ENCODE results near the gene OGFR. TPM values are rescaled to one million over a fixed set of nuclear protein-coding genes. Genes with fewer than 3 reads are reported as not detected.

OGFR gene
- total RNA-seq, 2 experiments from 2014 or later = 54.5 to 56.0 TPM

DNA sequence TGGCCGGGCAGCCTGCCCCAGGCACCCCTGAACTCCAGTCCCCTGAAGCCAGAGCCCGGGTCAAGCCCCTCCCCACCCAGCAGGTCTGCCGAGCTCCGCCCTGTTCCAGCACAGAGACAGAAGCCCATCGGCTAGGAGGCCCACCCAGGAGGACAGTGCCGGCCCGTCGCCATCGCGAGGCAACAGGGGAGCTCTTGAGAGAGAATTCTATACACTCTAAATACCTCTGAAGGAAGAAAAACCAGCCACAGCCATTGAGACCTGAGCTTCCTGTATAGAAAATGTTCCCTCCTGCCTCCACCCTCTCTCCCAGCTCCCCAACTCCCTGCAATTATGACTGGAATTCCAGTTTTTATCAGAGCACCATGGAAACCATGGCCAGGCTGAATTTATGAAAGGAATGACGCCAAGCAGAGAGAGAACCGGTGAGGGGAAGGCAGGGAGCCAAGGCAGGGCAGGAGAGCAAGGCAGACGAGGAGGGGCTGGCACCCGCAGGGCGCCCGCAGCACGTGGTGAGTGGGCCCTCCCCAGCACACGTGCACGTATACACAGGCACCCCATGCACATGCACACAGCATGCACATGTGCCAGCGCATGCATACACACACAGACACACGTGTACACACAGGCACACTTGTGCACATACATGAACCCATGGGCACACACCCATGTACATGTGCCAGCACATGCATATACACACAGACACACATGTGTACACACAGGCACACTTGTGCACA is 35.9 kb upstream of the OGFR start:
- Histone ChIP-seq H3K27ac (ENCODE audit: low read depth in 1 of 2, low read length in 2 of 2) (no peak overlapping the region), H3K4me1 (ENCODE audit: insufficient read depth, low read length) (peaks cover 30% of the 10 kb centered on the region), H3K9me3 (ENCODE audit: control insufficient read depth in 1 of 2, insufficient read depth in 1 of 2, low read length in 2 of 2) (no peaks in the 10 kb centered on the region), H3K27me3 (ENCODE audit: control insufficient read depth in 1 of 2, insufficient read depth in 2 of 2, low read length in 2 of 2) (no peaks in the 10 kb centered on the region), H3K4me3 (ENCODE audit: low read length) (no peak overlapping the region), H3K36me3 (ENCODE audit: insufficient read depth, low read length) (no peaks in the 10 kb centered on the region)
- Mint-ChIP-seq H3K4me1 (ENCODE audit: low read depth) (peaks cover 40% of the 10 kb centered on the region), H3K9me3 (no peaks in the 10 kb centered on the region), H3K27me3 (no peaks in the 10 kb centered on the region), H3K4me3 (no peak overlapping the region), H3K27ac (no peak overlapping the region), H3K36me3 (ENCODE audit: low read depth) (no peaks in the 10 kb centered on the region)
- TF ChIP-seq, protein P1, sequence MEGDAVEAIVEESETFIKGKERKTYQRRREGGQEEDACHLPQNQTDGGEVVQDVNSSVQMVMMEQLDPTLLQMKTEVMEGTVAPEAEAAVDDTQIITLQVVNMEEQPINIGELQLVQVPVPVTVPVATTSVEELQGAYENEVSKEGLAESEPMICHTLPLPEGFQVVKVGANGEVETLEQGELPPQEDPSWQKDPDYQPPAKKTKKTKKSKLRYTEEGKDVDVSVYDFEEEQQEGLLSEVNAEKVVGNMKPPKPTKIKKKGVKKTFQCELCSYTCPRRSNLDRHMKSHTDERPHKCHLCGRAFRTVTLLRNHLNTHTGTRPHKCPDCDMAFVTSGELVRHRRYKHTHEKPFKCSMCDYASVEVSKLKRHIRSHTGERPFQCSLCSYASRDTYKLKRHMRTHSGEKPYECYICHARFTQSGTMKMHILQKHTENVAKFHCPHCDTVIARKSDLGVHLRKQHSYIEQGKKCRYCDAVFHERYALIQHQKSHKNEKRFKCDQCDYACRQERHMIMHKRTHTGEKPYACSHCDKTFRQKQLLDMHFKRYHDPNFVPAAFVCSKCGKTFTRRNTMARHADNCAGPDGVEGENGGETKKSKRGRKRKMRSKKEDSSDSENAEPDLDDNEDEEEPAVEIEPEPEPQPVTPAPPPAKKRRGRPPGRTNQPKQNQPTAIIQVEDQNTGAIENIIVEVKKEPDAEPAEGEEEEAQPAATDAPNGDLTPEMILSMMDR (IDR thresholded peaks at IDR 0.05) = no peak
- no peak for ATAC-seq (ENCODE audit: poor library complexity)
- POLR2A ChIA-PET = no interaction called here
- CTCF ChIA-PET = no interaction called here
- DNase-seq = no peak
- intact Hi-C loops (cut with DNase I, micrococcal nuclease) = no loop called here

DNA sequence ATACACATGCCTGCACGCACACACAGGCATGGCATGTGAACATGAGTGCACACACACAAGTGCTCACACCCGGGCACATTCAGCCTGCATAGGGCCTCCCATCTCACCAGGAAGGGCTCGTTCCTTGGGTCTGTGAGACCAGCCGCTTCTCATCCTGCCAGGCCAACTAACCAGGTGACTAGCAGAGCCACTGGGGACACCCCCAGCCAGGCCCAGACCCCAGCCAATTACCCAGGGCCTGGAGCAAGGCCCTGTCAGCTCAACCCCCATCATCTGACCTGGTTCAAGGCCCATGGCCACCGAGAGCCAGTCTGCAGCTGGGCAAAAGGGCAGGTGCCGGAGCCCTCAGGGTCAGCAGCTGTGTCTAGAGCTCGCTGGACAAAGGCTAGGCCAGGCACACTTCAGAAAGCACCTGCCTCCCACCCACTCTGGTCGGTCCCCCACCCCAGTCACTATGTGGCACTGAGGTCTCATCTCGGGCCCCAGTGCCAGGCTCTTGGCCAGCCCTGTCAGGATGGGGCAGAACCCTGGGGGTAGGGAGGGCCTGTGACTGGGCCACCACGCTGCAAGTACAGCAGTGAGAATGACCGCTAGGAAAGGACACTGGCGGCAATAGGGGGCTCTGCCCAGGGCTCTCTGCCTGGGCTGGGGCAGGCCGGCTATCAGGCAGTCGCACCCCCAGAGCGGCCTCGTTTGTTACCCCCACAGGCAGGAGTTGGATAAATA is 35.1 kb upstream of the OGFR start:
- intact Hi-C loops (cut with DNase I, micrococcal nuclease) = no loop called here
- H3K27ac Mint-ChIP-seq = no peak overlapping the region
- POLR2A ChIA-PET = no interaction called here

DNA sequence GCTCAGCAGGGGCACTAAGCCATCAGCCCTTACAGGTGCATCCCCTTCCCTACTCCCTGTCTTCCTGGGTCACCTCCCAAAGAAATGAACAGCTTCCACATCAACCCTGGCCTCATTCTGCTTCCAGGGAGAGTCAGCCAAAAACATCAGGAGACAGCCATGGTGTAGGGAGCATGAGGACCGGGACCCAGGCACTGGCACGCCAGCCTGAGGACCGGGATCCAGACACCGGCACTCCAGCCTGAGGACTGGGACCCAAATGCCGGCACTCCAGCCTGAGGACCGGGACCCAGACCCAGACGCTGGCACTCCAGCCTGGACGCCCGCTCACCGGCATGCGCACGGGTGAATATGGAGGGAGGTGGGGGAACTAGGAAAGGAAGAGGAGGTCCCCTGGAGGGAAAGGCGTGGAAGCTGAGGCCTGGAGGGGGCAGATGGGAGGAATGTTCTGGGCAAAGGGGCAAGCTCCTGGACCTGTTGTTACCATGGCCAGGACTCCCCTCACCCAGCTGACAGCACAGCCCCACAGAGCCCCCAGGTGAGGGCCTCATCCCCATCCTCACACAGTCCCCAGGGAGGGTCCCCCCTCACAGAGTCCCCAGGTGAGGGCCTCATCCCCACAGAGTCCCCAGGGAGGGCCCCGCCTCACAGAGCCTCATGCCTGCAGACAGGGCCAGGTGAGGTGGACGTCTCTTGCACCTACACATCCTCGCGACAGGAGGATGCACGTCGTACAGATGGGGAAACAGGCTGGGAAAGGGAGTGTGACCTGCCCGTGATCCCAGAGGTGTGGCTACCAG is 34.3 kb upstream of the OGFR start:
- DNase-seq = no peak
- H3K9me3 ChIP-seq (ENCODE audit: control insufficient read depth in 1 of 2, insufficient read depth in 1 of 2, low read length in 2 of 2) = no peaks in the 10 kb centered on the region
- no peak overlapping the region for H3K27ac Mint-ChIP-seq
- POLR2A ChIA-PET = no interaction called here
- H3K36me3 ChIP-seq (ENCODE audit: insufficient read depth, low read length) = no peaks in the 10 kb centered on the region
- no peaks in the 10 kb centered on the region for H3K27me3 Mint-ChIP-seq
- no peak overlapping the region for H3K4me3 ChIP-seq (ENCODE audit: low read length)
- CTCF ChIA-PET = no interaction called here
- H3K4me1 ChIP-seq (ENCODE audit: insufficient read depth, low read length) = peaks cover 46% of the 10 kb centered on the region
- H3K27ac ChIP-seq (ENCODE audit: low read depth in 1 of 2, low read length in 2 of 2) = no peak overlapping the region
- no peak overlapping the region for H3K4me3 Mint-ChIP-seq
- no peaks in the 10 kb centered on the region for H3K9me3 Mint-ChIP-seq
- TF ChIP-seq, protein P1 (IDR thresholded peaks at IDR 0.05) = no peak
- H3K36me3 Mint-ChIP-seq (ENCODE audit: low read depth) = no peaks in the 10 kb centered on the region
- intact Hi-C loops (cut with DNase I, micrococcal nuclease) = no loop called here
- no peak for ATAC-seq (ENCODE audit: poor library complexity)
- H3K4me1 Mint-ChIP-seq (ENCODE audit: low read depth) = peaks cover 56% of the 10 kb centered on the region
- H3K27me3 ChIP-seq (ENCODE audit: control insufficient read depth in 1 of 2, insufficient read depth in 2 of 2, low read length in 2 of 2) = no peaks in the 10 kb centered on the region

More for the DNA sequence above, 35.1 kb upstream of the OGFR start:
- Mint-ChIP-seq H3K27me3 (no peaks in the 10 kb centered on the region), H3K4me1 (ENCODE audit: low read depth) (peaks cover 48% of the 10 kb centered on the region), H3K9me3 (no peaks in the 10 kb centered on the region), H3K36me3 (ENCODE audit: low read depth) (no peaks in the 10 kb centered on the region), H3K4me3 (no peak overlapping the region)
- no peaks in the 10 kb centered on the region for H3K36me3 ChIP-seq (ENCODE audit: insufficient read depth, low read length)
- H3K9me3 ChIP-seq (ENCODE audit: control insufficient read depth in 1 of 2, insufficient read depth in 1 of 2, low read length in 2 of 2) = no peaks in the 10 kb centered on the region
- no peaks in the 10 kb centered on the region for H3K27me3 ChIP-seq (ENCODE audit: control insufficient read depth in 1 of 2, insufficient read depth in 2 of 2, low read length in 2 of 2)
- no peak for ATAC-seq (ENCODE audit: poor library complexity)
- no peak for DNase-seq
- H3K27ac ChIP-seq (ENCODE audit: low read depth in 1 of 2, low read length in 2 of 2) = no peak overlapping the region
- TF ChIP-seq, protein P1 (IDR thresholded peaks at IDR 0.05) = no peak
- CTCF ChIA-PET = no interaction called here
- peaks cover 38% of the 10 kb centered on the region for H3K4me1 ChIP-seq (ENCODE audit: insufficient read depth, low read length)
- H3K4me3 ChIP-seq (ENCODE audit: low read length) = no peak overlapping the region

Measured in CD4-positive, alpha-beta T cell (primary cell).